GM21576 (cell line): ENCODE measurements around the gene SNTG2.
"Not testable (repeated sequence)": the region's sequence is repeated elsewhere in the genome, so short reads cannot be mapped to it uniquely, and the experiment has no call there.

ENCODE experiments used
- ATAC-seq: cut with Tn5 transposase; IDR thresholded peaks from one replicate; pipeline ENCODE4 v1.9.1; 2021; ENCODE audit warnings: mild to moderate bottlenecking, moderate library complexity; ENCODE audit not compliant: unreplicated experiment

SNTG2 gene

DNA sequence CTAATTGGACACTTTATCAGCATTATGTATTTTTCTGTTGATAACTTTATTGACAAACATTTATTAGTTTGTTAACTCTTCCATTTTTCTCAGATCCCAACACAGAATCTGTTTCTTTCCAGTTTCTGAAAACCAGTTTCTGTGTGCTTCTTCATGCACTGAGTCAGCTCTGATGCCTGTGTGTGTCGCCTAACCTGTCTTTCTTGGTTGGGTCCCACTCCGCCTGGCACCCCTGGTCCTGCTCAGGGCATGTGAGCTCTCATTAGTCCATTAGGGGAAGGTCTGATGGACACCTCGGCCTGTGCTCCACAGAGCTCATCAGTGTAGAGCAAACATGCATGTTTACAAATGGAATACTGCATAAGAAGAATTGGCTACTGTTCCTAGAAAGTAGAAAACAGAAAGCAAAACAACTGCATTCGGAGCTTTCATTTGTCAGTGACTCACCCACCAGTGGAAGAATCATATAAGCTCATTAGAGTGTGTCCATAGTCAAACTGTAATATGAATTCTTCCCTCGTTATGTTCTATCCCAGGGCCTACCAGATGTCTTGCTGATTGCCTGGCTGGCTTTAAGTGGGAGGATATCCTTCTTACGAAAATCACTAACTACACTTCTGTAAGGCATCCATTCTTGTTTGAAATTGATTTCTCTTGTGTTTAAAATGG is 137.7 kb downstream of the SNTG2 start:
- no peak for ATAC-seq

DNA sequence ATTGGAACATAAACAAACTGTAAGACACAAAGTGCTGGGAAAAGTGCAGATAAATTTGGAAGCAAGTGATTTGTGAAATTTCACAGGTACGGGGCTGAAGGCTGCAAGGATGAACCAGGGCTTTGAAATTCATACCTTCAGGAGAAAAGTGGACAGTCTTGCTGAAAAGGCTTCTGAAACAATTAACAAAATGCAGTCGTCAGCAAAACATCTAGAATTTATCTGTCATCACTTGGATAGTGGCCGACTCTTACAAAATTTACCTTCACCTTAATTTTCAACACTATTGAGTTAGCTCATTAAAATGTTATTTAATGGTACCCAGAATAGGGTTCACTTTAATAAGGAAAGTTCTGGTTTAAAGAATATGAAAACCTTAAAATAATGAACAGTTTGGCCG is 138.3 kb downstream of the SNTG2 start:
- no peak for ATAC-seq

DNA sequence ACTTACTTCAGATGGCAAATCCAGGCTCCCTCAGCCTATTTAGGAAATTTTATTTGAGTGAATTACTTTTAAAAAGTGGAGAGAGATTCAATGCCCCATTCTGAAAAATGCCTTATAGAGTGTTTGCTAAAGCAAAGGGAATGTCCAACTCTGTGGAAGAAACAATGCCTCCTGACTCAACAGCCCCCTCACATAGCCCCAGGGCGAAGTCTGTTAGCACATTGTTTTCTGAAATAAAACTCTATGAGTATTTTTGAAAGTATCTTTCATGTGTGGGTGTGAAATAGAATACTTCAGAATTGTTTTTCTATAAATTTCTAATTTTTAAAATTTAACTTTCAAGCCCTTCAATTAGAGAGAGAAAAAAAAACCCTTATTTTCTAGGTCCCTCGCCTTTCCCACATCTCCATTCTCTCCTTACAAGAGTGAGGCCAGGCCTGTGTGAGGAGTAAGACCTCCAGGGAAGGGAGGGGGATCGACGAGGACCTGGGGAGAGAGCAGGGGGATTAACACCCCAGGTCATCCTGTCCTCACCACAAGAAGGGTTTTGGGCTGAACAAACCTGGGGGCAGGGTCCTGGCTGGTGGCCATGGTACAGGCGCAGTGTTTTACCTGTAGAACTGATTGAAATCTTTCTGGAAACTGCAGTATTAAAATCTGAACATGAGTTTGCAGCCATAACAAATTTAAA is 141.4 kb downstream of the SNTG2 start:
- no peak for ATAC-seq

DNA sequence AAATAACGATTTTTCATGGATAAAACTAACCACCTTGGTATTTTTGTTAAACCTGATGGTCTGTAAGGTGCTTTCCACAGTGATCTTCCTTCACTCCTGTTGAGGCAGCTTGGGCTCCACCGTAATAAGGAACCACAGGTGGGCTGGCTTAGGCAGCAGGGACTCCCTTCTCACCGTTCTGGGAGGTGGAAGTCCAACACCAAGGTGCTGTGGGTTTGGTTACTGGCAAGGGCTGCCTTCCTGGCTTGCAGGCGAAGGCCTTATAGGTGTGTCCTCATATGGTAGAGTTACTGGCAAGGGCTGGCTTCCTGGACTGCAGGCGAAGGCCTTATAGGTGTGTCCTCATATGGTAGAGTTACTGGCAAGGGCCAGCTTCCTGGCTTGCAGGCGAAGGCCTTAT is 143.0 kb downstream of the SNTG2 start:
- ATAC-seq, result not testable (repeated sequence)

DNA sequence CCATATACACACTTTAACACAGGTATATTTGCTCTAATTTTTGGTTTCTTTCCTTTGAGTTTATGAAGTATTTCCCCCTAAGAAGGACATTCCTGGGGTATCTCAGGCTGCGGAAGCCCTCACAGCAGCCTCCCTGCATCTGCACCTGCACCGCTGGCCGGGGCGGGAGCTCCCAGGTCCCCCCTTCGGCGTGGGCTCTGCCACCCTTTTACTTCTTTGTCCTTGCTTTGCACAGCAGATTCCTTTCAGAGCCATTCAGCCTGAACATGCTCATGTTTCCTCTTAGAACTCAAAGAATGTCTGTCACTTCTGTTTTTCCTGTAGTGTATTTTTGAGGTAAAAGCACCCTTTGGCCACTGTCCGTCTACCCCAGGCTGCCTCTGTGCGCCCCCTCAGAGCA is 146.5 kb downstream of the SNTG2 start:
- ATAC-seq, result no peak

DNA sequence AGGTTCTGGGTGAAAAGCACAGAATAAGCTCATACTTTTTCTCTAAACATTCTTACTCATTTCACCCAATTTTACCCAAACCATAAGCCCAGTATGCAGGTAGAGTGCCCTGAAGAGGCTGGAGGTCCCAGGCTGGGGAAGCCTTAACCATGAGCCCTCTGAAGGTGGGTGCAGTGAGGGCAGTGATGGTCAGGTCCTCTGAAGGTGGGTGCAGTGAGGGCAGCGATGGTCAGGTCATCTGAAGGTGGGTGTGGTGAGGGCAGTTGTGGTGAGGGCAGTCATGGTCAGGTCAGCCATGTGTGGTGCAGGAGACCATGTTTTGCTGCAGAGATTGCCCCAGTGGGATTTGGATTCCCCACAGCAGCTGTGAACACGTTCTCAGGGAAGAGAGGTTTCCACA is 148.8 kb downstream of the SNTG2 start:
- ATAC-seq, result no peak

DNA sequence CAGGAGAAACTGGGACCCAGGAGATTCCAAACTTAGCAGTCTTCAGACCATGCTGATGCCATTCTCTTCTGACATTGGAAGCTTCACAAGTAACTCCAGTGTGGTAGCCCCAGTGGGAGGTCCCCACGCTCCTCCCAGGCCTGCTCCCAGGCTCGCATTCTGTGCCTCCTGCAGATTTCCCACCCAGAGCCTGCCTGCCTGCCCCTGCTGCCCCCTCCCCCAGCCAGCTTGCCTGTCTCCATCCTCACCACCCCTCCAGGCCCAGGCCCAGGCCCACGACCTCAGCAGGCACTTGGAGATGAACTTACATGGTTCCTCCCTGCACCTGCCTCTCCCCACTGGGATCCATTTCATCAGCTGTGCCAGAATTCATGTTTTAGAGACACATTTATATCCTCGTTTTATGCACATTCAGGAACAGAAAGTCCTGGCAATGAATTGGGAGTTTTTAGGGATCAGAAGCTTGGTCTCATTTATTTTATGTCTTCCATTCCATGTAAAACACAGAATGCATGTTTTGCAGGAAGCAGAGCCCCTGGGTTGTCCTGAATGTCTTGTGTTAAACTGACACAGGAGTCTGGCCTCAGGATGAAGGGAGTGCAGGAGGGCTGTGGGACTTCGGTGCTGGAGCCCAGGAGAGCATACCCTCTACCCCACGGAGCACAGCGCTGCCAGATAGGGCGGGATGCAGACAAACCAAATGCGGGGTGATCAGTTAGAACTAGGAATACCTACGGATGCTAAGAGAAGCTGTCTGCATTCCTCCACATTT is 150.5 kb downstream of the SNTG2 start:
- ATAC-seq, result no peak

DNA sequence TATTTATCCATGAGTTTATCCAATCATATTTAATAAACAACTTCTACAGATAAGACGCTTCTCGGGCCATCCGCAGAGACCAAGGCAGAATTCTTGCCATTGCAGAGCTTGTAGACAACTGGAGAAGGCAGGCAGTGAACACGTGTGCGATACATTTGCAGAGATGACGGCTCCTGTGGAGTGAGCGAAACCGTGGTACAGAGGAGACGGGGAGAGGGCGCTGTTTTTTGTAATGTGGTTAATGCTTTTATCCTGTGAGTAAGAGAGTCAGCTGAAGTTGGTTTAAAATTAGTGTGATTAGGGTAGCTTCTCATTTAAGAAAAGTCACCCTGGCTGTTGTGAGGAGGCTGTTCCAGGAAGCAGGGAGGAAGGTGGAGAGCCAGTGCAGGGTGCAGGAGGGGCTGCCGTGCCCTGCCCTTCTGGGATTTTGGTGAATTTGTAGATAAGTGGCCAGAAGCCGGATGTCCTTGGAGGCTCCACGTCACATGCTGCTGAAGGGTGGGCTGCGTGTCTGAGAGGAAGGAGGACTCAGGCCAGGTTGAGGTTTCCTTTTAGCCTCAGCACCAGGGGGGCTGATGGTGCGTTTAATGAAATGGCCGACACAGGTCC is 151.4 kb downstream of the SNTG2 start:
- no peak for ATAC-seq

DNA sequence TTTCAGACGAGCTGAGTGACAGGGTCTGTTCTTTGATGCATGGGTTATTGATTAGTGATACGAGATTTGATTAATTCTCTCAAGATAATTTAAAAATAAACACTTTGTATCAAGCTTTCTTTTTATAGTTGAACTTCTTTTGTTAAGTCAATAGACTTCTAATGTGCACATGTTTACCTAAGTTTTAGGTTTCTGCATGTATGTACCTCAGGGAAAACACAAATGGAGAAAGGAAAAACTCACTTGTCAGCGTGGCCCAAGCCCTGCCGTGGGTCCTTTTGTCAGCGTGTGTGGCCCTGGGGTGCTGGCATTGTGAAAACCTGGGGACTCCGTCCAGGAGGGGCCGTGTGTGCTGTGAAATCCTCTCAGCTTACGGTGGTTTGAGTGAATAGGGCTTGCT is 153.7 kb downstream of the SNTG2 start:
- no peak for ATAC-seq

DNA sequence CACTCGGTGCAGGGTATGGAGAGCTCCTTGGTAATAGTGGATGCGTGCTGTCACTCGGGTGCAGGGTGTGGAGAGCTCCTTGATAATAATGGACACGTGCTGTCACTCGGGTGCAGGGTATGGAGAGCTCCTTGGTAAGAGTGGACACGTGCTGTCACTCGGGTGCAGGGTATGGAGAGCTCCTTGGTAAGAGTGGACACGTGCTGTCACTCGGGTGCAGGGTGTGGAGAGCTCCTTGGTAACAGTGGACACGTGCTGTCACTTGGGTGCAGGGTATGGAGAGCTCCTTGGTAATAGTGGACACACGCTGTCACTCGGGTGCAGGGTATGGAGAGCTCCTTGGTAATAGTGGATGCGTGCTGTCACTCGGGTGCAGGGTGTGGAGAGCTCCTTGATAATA is 155.7 kb downstream of the SNTG2 start:
- ATAC-seq, result not testable (repeated sequence)

DNA sequence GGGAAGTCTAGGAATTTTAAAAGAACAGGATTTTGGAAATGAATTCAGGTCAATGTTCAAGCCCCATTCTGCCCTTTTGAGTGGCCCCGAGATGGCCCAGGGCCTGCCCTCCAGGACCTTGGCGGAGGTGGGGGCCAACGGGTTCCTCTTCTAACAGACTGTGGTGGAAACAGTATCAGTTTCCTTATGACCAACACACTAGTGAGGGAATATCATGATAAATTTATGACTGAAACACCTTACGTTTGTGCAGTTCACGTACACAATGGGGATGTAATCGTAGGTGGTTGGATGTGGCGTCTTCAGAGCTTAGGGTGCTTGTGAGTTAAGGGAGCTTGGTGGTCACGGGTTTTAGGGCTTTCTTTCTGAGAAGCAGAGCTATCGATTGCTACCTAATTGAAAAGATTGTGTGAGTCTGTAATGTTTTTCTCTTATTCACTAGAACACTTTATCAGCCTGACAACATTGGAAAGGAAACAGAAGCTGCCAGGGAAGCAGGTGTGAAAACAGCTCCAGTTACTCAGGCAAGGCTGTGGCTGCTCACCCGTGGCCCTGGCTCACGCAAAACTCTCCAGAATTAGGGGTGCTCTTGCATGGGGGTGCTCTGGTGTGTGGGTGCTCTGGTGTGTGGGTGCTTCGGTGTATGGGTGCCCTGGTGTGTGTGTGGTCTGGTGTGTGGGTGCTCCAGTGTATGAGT is 165.3 kb downstream of the SNTG2 start:
- no peak for ATAC-seq

DNA sequence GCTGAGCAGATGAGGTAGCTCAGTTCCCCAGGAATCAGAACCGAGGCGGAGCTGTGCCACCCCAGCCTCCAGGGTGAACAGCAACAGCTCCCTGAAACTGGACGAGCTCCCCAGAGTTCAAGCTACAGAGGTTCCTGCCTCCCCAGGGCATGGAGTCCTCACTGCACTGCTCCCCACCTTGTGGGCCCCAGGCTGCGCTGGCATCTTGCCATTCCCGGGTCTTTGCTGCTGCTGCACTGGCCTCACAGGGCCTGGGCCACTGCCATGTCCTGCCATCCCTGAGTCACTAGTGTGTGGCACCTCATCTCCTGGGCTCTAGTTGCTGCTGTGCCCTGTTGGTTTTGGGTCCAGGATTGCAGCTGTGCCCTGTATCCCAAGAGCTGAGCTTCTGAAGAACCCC is 166.9 kb downstream of the SNTG2 start:
- ATAC-seq, result no peak

DNA sequence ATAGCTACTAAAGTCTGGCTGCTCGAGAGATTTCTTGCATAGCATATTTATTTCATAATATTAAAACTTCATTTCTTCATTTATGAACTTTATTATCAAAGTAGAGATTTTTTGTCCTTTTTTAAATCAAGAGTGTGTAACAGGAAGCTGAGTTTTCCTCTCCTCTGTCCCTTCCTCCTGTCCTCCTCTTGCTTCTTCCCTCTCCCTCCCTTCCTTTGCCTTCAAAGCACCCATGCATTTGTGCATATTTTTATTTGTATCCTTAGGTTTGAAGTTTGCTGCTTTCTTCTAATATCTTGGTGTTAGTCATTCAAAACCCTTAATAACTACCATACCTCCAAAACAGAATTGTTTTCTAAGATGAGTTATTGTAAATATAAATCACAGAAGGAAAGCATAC is 174.6 kb downstream of the SNTG2 start:
- no peak for ATAC-seq

DNA sequence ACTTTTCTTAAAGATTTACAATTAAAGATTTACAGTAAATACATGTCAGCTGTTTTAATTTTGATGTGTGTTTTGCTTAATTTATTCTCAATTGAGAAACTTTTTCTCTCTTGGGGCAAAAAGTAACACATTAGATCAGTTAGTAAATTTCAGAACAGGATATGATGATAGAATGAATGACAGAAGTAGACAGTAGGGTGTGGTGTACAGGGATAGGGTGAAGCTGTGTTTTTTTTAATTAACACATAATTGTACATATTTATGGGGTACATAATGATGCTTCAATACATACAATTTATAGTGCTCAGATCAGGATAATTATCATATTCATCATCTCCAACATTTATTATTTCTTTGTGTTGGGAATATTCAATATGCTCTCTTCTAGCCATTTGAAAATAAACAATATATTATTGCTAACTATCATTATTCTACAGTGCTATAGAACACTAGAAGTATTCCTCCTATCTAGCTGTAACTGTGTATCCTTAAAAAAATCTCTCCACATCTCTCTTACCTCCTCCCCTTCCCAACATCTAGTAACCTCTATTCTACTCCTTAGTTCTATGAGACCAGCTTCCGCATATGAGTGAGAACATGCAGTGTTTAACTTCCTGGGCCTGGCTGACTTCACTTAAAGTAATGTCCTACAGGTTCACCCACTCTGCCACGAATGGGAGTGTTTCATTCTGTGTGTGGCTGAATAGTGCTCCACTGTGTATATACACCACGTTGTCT is 175.2 kb downstream of the SNTG2 start:
- ATAC-seq, result no peak

DNA sequence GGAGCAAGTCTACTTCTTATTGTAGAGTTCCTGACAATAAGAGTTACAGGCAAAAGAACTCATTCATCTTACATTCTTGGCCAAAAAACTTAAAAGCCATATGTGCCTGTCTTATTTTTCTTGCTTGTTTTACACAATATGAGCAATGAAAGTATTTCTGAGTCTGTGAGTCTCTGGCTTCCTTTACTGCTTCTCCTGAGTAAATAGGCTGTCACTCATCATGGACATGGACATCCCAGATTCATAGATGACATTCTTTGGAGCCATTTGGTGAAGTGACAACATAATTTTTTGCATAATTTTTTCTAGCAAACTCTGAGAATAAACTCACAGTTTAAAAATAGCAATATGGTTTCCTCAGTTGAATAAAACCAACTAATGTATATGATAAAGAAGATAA is 179.3 kb downstream of the SNTG2 start:
- ATAC-seq, result no peak

DNA sequence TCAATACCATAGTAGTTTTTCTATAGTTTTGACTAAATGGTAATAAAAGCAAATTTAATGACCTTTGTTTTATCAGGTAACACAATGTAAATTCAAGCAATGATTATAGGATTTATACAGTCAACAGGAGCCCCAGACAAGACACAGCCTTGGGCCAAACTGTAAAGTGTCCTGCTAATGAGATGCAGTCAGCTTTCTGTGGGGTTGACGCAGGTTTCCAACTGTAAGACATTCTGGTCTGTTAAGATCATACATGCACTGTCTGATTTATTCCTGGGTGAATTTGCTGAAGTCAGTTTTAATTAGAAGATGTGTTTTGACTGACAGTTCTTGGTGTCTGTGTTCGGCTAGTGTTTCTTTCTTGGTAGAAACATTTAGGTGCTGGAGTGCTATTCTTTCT is 180.3 kb downstream of the SNTG2 start:
- no peak for ATAC-seq

DNA sequence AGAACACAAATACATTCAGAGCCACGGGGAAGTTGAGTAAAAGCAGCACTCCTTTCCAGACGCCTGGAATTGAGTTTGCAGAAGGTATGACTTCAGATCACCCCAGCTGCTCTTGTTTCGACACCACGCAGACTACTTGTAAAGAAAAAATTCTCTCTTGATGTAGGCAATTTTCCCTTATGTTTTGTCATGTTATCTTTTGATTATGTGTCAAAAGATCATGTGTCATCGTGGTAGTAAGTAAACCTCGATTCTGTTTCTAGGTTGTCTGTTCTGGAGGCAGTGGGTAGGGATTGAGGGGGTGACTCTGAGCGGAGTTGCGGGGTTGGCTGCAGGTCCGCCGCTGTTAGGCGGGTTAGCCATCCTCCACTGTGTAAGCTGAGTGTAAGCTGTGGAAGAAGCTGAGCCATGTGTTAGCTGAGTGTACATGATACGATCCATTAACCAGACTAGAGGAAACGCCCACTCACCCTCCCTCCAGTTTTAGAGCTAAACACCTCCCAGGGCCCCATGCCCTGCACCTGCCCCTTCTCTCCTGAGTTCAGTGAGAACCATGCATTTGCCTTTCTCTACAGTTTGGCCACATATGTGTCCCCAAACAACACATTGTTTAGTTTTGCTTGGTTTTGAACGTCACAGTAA is 181.8 kb downstream of the SNTG2 start:
- no peak for ATAC-seq

DNA sequence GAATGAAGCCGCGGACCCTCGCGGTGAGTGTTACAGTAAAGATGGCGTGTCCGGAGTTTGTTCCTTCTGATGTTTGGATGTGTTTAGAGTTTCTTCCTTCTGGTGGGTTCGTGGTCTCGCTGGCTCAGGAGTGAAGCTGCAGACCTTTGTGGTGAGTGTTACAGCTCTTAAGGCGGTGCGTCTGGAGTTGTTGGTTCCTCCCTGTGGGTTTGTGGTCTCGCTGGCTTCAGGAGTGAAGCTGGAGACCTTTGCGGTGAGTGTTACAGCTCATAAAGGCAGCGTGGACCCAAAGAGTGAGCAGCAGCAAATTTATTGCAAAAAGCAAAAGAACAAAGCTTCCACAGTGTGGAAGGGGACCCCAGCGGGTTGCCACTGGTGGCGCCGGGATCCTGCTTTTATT is 183.2 kb downstream of the SNTG2 start:
- ATAC-seq, result not testable (repeated sequence)

DNA sequence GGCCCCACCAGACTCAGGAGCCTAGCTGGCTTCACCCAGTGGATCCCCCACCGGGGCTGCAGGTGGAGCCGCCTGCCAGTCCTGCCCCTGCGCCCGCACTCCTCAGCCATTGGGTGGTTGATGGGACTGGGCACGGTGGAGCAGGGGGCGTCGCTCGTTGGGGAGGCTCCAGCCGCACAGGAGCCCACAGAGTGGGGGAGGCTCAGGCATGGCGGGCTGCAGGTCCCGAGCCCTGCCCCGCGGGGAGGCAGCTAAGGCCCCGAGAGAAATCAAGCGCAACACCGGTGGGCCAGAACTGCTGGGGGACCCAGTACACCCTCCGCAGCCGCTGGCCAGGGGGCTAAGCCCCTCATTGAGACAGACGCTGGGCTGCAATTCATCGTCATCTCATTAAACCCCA is 184.0 kb downstream of the SNTG2 start:
- no peak for ATAC-seq

DNA sequence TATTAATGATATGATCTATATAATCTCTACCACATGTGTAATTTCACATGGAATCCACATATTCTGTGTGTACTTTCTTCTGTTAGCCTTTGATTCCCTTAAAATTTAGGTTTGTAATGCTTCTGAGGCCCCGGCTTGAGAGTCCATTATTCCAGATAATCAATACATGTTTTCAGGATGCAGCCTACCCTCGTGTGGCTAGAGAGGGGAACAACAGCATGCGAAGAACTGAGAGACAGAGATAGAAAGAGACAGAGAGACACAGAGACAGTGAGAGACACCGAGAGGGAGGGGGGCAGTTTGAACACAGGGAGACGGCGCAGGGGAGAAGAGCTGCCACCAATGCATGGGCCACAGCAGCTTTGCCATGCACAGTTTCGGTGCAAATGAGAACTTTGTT is 185.4 kb downstream of the SNTG2 start:
- ATAC-seq, result no peak
